Neural cell (in vitro differentiated cells): Measurements from ENCODE around the gene OLFM1.

Experiments
- EZH2 ChIP-seq: fragments of 200-600, 300-800 bp; shearing (Covaris generic), sonication (generic); IDR thresholded peaks from 2 replicates; pipeline ENCODE4 v1.6.1; 2014; ENCODE audit warnings: antibody characterized with exemption, low read length, borderline replicate concordance, mild to moderate bottlenecking; ENCODE audit not compliant: insufficient read depth, poor library complexity, severe bottlenecking
- POLR2AphosphoS5 ChIP-seq: IDR thresholded peaks from 2 replicates; pipeline ENCODE4 v1.6.1; 2012
- REST ChIP-seq: IDR thresholded peaks from 2 replicates; pipeline ENCODE4 v1.6.1; 2012; ENCODE audit warnings: borderline replicate concordance
- SMC3 ChIP-seq: fragments of 450-650 bp; conservative IDR thresholded peaks from 2 replicates; pipeline ENCODE4 v1.6.1; 2014; ENCODE audit warnings: antibody characterized with exemption, mild to moderate bottlenecking, moderate library complexity; ENCODE audit not compliant: poor library complexity
- TF ChIP-seq, protein P1 (sequence below): fragments of 450-650 bp; IDR thresholded peaks from 2 replicates; pipeline ENCODE4 v1.5.1; 2014; ENCODE audit warnings: antibody characterized with exemption, mild to moderate bottlenecking, moderate library complexity; ENCODE audit not compliant: poor library complexity, severe bottlenecking

DNA sequence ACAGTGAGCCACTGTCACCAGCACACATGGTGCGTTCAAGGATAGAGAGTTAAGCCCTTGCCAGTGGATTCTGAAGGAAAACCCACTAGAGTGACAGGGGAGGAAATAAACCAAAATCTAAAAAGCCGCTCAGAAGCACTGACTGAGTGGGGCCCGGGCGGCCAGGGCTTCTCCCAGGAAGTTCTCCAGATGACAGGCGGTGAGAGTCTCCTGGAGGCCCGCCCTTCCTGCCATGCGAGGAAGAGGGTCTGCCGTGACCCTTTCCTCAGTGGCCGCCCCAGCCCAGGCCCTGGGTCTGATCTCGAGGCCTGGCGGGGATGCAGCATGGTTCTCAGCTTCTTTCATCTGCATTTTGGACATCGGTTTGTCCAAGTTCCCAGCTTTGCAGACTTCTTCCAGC is 14.9 kb downstream of the OLFM1 start:
- no peak for TF ChIP-seq POLR2AphosphoS5
- TF ChIP-seq, protein P1, sequence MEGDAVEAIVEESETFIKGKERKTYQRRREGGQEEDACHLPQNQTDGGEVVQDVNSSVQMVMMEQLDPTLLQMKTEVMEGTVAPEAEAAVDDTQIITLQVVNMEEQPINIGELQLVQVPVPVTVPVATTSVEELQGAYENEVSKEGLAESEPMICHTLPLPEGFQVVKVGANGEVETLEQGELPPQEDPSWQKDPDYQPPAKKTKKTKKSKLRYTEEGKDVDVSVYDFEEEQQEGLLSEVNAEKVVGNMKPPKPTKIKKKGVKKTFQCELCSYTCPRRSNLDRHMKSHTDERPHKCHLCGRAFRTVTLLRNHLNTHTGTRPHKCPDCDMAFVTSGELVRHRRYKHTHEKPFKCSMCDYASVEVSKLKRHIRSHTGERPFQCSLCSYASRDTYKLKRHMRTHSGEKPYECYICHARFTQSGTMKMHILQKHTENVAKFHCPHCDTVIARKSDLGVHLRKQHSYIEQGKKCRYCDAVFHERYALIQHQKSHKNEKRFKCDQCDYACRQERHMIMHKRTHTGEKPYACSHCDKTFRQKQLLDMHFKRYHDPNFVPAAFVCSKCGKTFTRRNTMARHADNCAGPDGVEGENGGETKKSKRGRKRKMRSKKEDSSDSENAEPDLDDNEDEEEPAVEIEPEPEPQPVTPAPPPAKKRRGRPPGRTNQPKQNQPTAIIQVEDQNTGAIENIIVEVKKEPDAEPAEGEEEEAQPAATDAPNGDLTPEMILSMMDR: no peak
- TF ChIP-seq EZH2: no peak
- no peak for TF ChIP-seq REST
- TF ChIP-seq SMC3: no peak
